GM12878 (cell line): Measurements from ENCODE around the gene CEP170B. TPM values are rescaled to one million over a fixed set of nuclear protein-coding genes. Genes with fewer than 3 reads are reported as not detected.

Source experiments
- BCLAF1 ChIP-seq: fragments of 450-650 bp; IDR thresholded peaks from 2 replicates; pipeline ENCODE4 v1.6.1; 2017; ENCODE audit warnings: antibody characterized with exemption, mild to moderate bottlenecking, moderate library complexity
- CBX3 ChIP-seq: fragments of 200-600 bp; sonication (generic); IDR thresholded peaks from 2 replicates; pipeline ENCODE4 v1.6.1; 2016; ENCODE audit warnings: low read depth, borderline replicate concordance
- ESRRA ChIP-seq: IDR thresholded peaks from 2 replicates; pipeline ENCODE4 v1.6.1; 2012; ENCODE audit warnings: mild to moderate bottlenecking, low read length, improper control_type of control experiment
- PKNOX1 ChIP-seq: fragments of 450-650 bp; IDR thresholded peaks from 2 replicates; pipeline ENCODE4 v1.6.1; 2016; ENCODE audit warnings: mild to moderate bottlenecking
- TCF3 ChIP-seq: IDR thresholded peaks from 2 replicates; pipeline ENCODE4 v1.6.1; 2012; ENCODE audit warnings: low read depth, mild to moderate bottlenecking, low read length, borderline replicate concordance; ENCODE audit not compliant: insufficient read depth
- USF1 ChIP-seq: IDR thresholded peaks from 2 replicates; pipeline ENCODE4 v1.6.1; 2011; ENCODE audit warnings: borderline replicate concordance, low read depth, mild to moderate bottlenecking, moderate library complexity, mixed read lengths, low read length; ENCODE audit not compliant: insufficient read depth; ENCODE audit errors: extremely low read length
- WRNIP1 ChIP-seq: IDR thresholded peaks from 2 replicates; pipeline ENCODE4 v1.6.1; 2011; ENCODE audit warnings: low read depth, low read length, improper control_type of control experiment, borderline replicate concordance
- ZBTB11 ChIP-seq: fragments of 450-650 bp; formaldehyde crosslinking; IDR thresholded peaks from 2 replicates; pipeline ENCODE4 v1.5.0; 2022; ENCODE audit warnings: mild to moderate bottlenecking, missing genetic modification characterization
- ZNF24 ChIP-seq: fragments of 450-650 bp; IDR thresholded peaks from 2 replicates; pipeline ENCODE4 v1.6.1; 2017; ENCODE audit warnings: antibody characterized with exemption, mild to moderate bottlenecking
- polyA plus RNA-seq, 11 experiments: library from polyadenylated mRNA; depleted of rRNA in 4 of 11; unstranded in 6 of 11; stranded (reverse) in 5 of 11; fragments of >200 nt; fragmentation: Nextera tagmentation in 4 of 11; fragmentation: Illumina TruSeq in 1 of 11; extraction: Ambion mirVana in 4 of 11; extraction: Trizol in 1 of 11; gene quantifications; 1 replicate in 1 of 11; 2 replicates in 10 of 11; pipeline versions ENCODE4 v1.2.1 to v1.2.3, GENCODE V29; 2011 to 2016; ENCODE audit warnings: inconsistent platforms in 2 of 11, missing spikeins in 2 of 11, low read depth in 1 of 11
- total RNA-seq, 4 experiments: library from RNA; depleted of rRNA in 3 of 4; stranded (reverse); fragments of >200 nt in 3 of 4; fragmentation: Illumina TruSeq in 1 of 4; extraction: Trizol in 1 of 4; gene quantifications; 2 replicates each; pipeline versions ENCODE4 v1.2.1 to v1.2.3, GENCODE V29; 2013 to 2021

Gene CEP170B
- total and polyA plus RNA-seq, 10 of the 15 experiments (the other 5 are each of a cell fraction or from before 2014, with no cell fraction given): 0.01 to 0.44 (median 0.05) TPM; not detected in 4

- TF ChIP-seq BCLAF1: no peak
- no peak for TF ChIP-seq CBX3
- TF ChIP-seq PKNOX1: no peak
- no peak for TF ChIP-seq USF1
- no peak for TF ChIP-seq WRNIP1
- no peak for TF ChIP-seq ZBTB11 (CRISPR knock-in tag)
- no peak for TF ChIP-seq ZNF24
- TF ChIP-seq ESRRA: no peak
- no peak for TF ChIP-seq TCF3
Measured at GRCh38 chr14:104845834-104846441, 19.1 kb upstream of the CEP170B start (continued).
